HepG2 (cell line): Measurements from ENCODE around the gene DOCK9. TPM values are rescaled to one million over a fixed set of nuclear protein-coding genes. Genes with fewer than 3 reads are reported as not detected.

Experiments
- ATAC-seq: fragments of 200-7000 bp; cut with Tn5 transposase; 3 replicates; pipeline ENCODE4 v1.9.1; 2020; ENCODE audit warnings: mild to moderate bottlenecking, moderate library complexity
- BruUV-seq: library from RNA; stranded (reverse); fragments of 400-500 nt; replicated peaks from 2 replicates; lab custom pipeline; 2021; lab: Mats Ljungman, UMichigan
- CTCF ChIA-PET: fragments of 300-600 bp; formaldehyde crosslinking; extraction: SDS; loops from one replicate; lab custom pipeline; 2021; ENCODE audit warnings: low total read pairs, inconsistent platforms, low intra/inter-chr PET ratio; lab: Yijun Ruan, JAX
- POLR2A ChIA-PET: fragments of 350-600 bp; sonication (Branson Sonifier 250); formaldehyde crosslinking; loops from one replicate; lab custom pipeline; 2020; ENCODE audit warnings: antibody characterized with exemption, inconsistent platforms; lab: Yijun Ruan, JAX
- DNase-seq: peaks from one replicate; pipeline ENCODE4 v3.0.0-alpha.2; 2015; ENCODE audit warnings: low spot score
- FAIRE-seq: peaks from 3 replicates; lab custom pipeline; 2011; peaks lifted over from hg19 to GRCh38; lab: Jason Lieb, UNC
- H2AFZ ChIP-seq: one replicate; pipeline ENCODE4 v1.6.1; 2011; ENCODE audit warnings: low read length, inconsistent platforms
- H3K27ac ChIP-seq: fragments of 300-600 bp; 3 replicates; pipeline ENCODE4 v1.8.0; 2011; ENCODE audit warnings: mixed run types, mild to moderate bottlenecking, mixed read lengths, low read length, inconsistent platforms; ENCODE audit not compliant: insufficient read depth; ENCODE audit errors: extremely low read length
- H3K27me3 ChIP-seq, 2 experiments: fragments of 200-600 bp in 1 of 2; 2 replicates in 1 of 2; 3 replicates in 1 of 2; pipeline versions ENCODE4 v1.6.0 to v1.8.0; 2011; ENCODE audit warnings: low read length in 2 of 2, mild to moderate bottlenecking in 2 of 2, moderate library complexity in 2 of 2, inconsistent platforms in 1 of 2; ENCODE audit not compliant: insufficient read depth in 2 of 2, control insufficient read depth in 1 of 2
- H3K36me3 ChIP-seq, 2 experiments: fragments of 200-600 bp in 1 of 2; replicated peaks in 1 of 2; 2 replicates in 1 of 2; 3 replicates in 1 of 2; pipeline versions ENCODE4 v1.5.1 to v1.8.0; 2011; ENCODE audit warnings: low read length in 2 of 2, inconsistent platforms in 1 of 2; ENCODE audit not compliant: insufficient read depth in 2 of 2, control insufficient read depth in 1 of 2
- H3K4me1 ChIP-seq: 2 replicates; pipeline ENCODE4 v1.5.1; 2012; ENCODE audit warnings: low read length, inconsistent platforms; ENCODE audit not compliant: insufficient read depth
- H3K4me2 ChIP-seq: 2 replicates; pipeline ENCODE4 v1.6.0; 2011; ENCODE audit warnings: low read depth, low read length, inconsistent platforms
- H3K4me3 ChIP-seq, 3 experiments: fragments of 200-600 bp in 1 of 3; sonication (generic), shearing (Covaris generic) in 1 of 3; replicated peaks in 1 of 3; 2 replicates each; pipeline ENCODE4 v1.5.1; 2011 to 2016; ENCODE audit warnings: low read length in 3 of 3, inconsistent platforms in 2 of 3, low read depth in 2 of 3, mild to moderate bottlenecking in 2 of 3, control low read depth in 1 of 3, mixed read lengths in 1 of 3; ENCODE audit not compliant: insufficient read depth in 1 of 3
- H3K79me2 ChIP-seq: one replicate; pipeline ENCODE4 v1.6.1; 2011; ENCODE audit warnings: low read length, inconsistent platforms; ENCODE audit not compliant: insufficient read depth
- H3K9ac ChIP-seq: 2 replicates; pipeline ENCODE4 v1.6.0; 2011; ENCODE audit warnings: mild to moderate bottlenecking, low read depth, low read length, inconsistent platforms; ENCODE audit not compliant: insufficient read depth
- H3K9me3 ChIP-seq: 2 replicates; pipeline ENCODE4 v1.5.1; 2012; ENCODE audit warnings: mild to moderate bottlenecking, low read length
- H4K20me1 ChIP-seq: 2 replicates; pipeline ENCODE4 v1.6.0; 2011; ENCODE audit warnings: inconsistent platforms, mild to moderate bottlenecking, low read length, moderate library complexity; ENCODE audit not compliant: insufficient read depth
- PAF1 ChIP-seq: IDR thresholded peaks from 2 replicates; pipeline ENCODE4 v1.6.1; 2016; ENCODE audit warnings: missing genetic modification reagents, missing compliant biosample characterization
- ZMYM2 ChIP-seq: sonication (generic); formaldehyde crosslinking; IDR thresholded peaks from 2 replicates; pipeline ENCODE4 v1.8.0; 2022; ENCODE audit warnings: mild to moderate bottlenecking, missing genetic modification reagents
- WGBS: methylation state at CpG from one replicate; pipeline ENCODE4 v1.1.6; 2017; ENCODE audit warnings: low lambda C conversion rate; 5-methylcytosine and 5-hydroxymethylcytosine counted together
- in situ Hi-C: cut with HindIII; loops from 2 replicates; pipeline ENCODE4 v1.10.0; 2017; ENCODE audit warnings: low pct_unique_long_range_greater_than_20kb; ENCODE audit not compliant: extremely low pct_ligation_motif_present
- intact Hi-C: fragments of 100-400 bp; cut with micrococcal nuclease; formaldehyde crosslinking; loops from one replicate; pipeline ENCODE4 v1.10.0; 2022; ENCODE audit not compliant: unreplicated experiment
- polyA plus RNA-seq, 8 experiments: library from polyadenylated mRNA; depleted of rRNA in 3 of 8; stranded (reverse) in 7 of 8; unstranded in 1 of 8; fragments of >200 nt; fragmentation: Illumina TruSeq in 4 of 8; extraction: Trizol in 4 of 8; gene quantifications; 2 replicates each; pipeline versions ENCODE4 v1.2.1 to v1.2.3, GENCODE V29; 2011 to 2016; ENCODE audit warnings: low read depth in 4 of 8, missing spikeins in 1 of 8, mixed read lengths in 1 of 8; ENCODE audit not compliant: insufficient read depth in 1 of 8
- total RNA-seq, 5 experiments: library from RNA; depleted of rRNA; stranded (reverse); fragments of >200 nt; fragmentation: Illumina TruSeq; extraction: Trizol; gene quantifications; 2 replicates each; pipeline ENCODE4 v1.2.3, GENCODE V29; 2016; ENCODE audit warnings: low read depth in 1 of 5
- TF ChIP-seq, protein P1 (sequence below): sonication (generic); formaldehyde crosslinking; IDR thresholded peaks from 2 replicates; pipeline ENCODE4 v1.4.0; 2020; ENCODE audit warnings: mild to moderate bottlenecking, missing genetic modification reagents

The DOCK9 gene
- total and polyA plus RNA-seq, 2 of the 13 experiments (the other 11 are each of a cell fraction or from before 2014, with no cell fraction given), result 0.44 to 0.97 TPM

GRCh38 chr13:99012539-99012938, 34.7 kb upstream of the DOCK9 start (continued):
- TF ChIP-seq, protein P1, sequence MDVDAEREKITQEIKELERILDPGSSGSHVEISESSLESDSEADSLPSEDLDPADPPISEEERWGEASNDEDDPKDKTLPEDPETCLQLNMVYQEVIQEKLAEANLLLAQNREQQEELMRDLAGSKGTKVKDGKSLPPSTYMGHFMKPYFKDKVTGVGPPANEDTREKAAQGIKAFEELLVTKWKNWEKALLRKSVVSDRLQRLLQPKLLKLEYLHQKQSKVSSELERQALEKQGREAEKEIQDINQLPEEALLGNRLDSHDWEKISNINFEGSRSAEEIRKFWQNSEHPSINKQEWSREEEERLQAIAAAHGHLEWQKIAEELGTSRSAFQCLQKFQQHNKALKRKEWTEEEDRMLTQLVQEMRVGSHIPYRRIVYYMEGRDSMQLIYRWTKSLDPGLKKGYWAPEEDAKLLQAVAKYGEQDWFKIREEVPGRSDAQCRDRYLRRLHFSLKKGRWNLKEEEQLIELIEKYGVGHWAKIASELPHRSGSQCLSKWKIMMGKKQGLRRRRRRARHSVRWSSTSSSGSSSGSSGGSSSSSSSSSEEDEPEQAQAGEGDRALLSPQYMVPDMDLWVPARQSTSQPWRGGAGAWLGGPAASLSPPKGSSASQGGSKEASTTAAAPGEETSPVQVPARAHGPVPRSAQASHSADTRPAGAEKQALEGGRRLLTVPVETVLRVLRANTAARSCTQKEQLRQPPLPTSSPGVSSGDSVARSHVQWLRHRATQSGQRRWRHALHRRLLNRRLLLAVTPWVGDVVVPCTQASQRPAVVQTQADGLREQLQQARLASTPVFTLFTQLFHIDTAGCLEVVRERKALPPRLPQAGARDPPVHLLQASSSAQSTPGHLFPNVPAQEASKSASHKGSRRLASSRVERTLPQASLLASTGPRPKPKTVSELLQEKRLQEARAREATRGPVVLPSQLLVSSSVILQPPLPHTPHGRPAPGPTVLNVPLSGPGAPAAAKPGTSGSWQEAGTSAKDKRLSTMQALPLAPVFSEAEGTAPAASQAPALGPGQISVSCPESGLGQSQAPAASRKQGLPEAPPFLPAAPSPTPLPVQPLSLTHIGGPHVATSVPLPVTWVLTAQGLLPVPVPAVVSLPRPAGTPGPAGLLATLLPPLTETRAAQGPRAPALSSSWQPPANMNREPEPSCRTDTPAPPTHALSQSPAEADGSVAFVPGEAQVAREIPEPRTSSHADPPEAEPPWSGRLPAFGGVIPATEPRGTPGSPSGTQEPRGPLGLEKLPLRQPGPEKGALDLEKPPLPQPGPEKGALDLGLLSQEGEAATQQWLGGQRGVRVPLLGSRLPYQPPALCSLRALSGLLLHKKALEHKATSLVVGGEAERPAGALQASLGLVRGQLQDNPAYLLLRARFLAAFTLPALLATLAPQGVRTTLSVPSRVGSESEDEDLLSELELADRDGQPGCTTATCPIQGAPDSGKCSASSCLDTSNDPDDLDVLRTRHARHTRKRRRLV (CRISPR knock-in tag), result no peak
- TF ChIP-seq ZMYM2, result no peak

DNA sequence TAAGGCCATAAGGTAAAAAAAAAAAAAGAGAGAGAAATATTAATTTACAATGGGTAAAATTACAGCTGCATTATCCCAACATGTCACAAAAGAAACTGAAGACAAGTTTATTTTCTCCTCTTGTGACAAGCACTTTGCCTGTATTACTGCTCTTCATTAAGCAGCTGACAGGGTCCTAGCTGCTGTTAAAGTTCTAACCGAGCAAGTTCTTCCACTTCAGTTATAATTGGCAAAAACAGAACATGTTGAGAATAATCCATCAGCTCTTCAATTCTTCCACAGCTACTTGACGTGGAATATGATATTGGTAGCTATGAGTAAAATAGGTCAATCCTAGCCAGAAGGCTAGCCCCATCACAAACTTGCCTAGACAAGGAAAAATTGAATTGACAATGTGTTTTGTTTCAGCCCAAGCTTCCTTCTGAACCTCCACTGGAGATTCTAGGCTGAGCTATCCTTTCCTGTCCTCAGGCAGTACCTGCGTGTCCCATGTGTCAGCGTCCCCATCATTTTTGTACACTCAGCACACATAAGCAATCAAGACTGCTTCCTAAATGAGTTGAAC, 32.2 kb upstream of the DOCK9 start:
- in situ Hi-C loops, result no loop called here
- no peak for ATAC-seq
- intact Hi-C loops, result no loop called here
- Histone ChIP-seq H3K4me1 (no peaks in the 10 kb centered on the region), H3K4me3 (no peak overlapping the region), H3K36me3 (no peaks in the 10 kb centered on the region), H4K20me1 (no peaks in the 10 kb centered on the region), H3K27me3 (no peaks in the 10 kb centered on the region), H3K9ac (no peak overlapping the region), H3K4me2 (no peak overlapping the region), H3K79me2 (no peaks in the 10 kb centered on the region), H3K27ac (no peak overlapping the region), H3K9me3 (no peaks in the 10 kb centered on the region), H2AFZ (no peak overlapping the region)
- no TSS peak for BruUV-seq
- WGBS, result 74% methylated on average over 4 of the region's 4 CpGs
- CTCF ChIA-PET, result no interaction called here
- POLR2A ChIA-PET, result no interaction called here
- no peak for FAIRE-seq
- no peak for TF ChIP-seq PAF1
- DNase-seq, result no peak
